Calu3 (cell line): ENCODE data around the gene KCND2. TPM values are rescaled to one million over a fixed set of nuclear protein-coding genes. Genes with fewer than 3 reads are reported as not detected.

Source experiments
- BruUV-seq: library from RNA; stranded (reverse); fragments of 400-500 nt; replicated peaks from 2 replicates; lab custom pipeline; 2021; lab: Mats Ljungman, UMichigan
- CTCF ChIA-PET: fragments of 300-600 bp; sonication (Branson Sonifier 250); formaldehyde crosslinking; loops from one replicate; lab custom pipeline; 2022; ENCODE audit warnings: antibody characterized with exemption; lab: Charles Lee
- DNase-seq: peaks from one replicate; pipeline ENCODE4 v3.0.0; 2022
- H3K27ac Mint-ChIP-seq: one replicate; pipeline ENCODE4 v1.8.0; 2022; ENCODE audit warnings: mixed read lengths; ENCODE audit not compliant: unreplicated experiment
- H3K27me3 Mint-ChIP-seq: one replicate; pipeline ENCODE4 v1.8.0; 2022; ENCODE audit warnings: mixed read lengths; ENCODE audit not compliant: unreplicated experiment
- H3K36me3 Mint-ChIP-seq: one replicate; pipeline ENCODE4 v1.8.0; 2022; ENCODE audit warnings: mild to moderate bottlenecking, moderate library complexity, mixed read lengths; ENCODE audit not compliant: insufficient read depth, unreplicated experiment
- H3K4me1 Mint-ChIP-seq: one replicate; pipeline ENCODE4 v1.8.0; 2022; ENCODE audit warnings: mild to moderate bottlenecking, low read depth, mixed read lengths; ENCODE audit not compliant: unreplicated experiment
- H3K4me3 Mint-ChIP-seq: one replicate; pipeline ENCODE4 v1.8.0; 2022; ENCODE audit warnings: mild to moderate bottlenecking, low read depth, moderate library complexity, mixed read lengths; ENCODE audit not compliant: unreplicated experiment
- H3K9me3 Mint-ChIP-seq: one replicate; pipeline ENCODE4 v1.8.0; 2022; ENCODE audit warnings: low read depth, mixed read lengths; ENCODE audit not compliant: unreplicated experiment
- CTCF ChIP-seq: fragments of 200-600 bp; IDR thresholded peaks from one replicate; pipeline ENCODE4 v1.8.0; 2022; ENCODE audit warnings: antibody characterized with exemption; ENCODE audit not compliant: unreplicated experiment
- intact Hi-C: fragments of 100-400 bp; cut with micrococcal nuclease; formaldehyde crosslinking; loops from one replicate; pipeline ENCODE4 v1.10.0; 2022; ENCODE audit not compliant: unreplicated experiment
- total RNA-seq: library from RNA; stranded (reverse); gene quantifications from 2 replicates; pipeline ENCODE4 v1.2.3, GENCODE V29; 2022

KCND2 gene
- total RNA-seq, 1 experiment from 2014 or later, result 1.2 TPM

- CTCF ChIA-PET, result no interaction called here
- H3K9me3 Mint-ChIP-seq, result no peaks in the 10 kb centered on the region
- TF ChIP-seq CTCF, result no peak
- no peak overlapping the region for H3K4me3 Mint-ChIP-seq
- intact Hi-C loops, result no loop called here
- H3K27ac Mint-ChIP-seq, result no peak overlapping the region
- H3K27me3 Mint-ChIP-seq, result no peaks in the 10 kb centered on the region
- BruUV-seq, result no TSS peak
- no peak for DNase-seq
- no peaks in the 10 kb centered on the region for H3K36me3 Mint-ChIP-seq
- H3K4me1 Mint-ChIP-seq, result peaks cover 22% of the 10 kb centered on the region
These were observed 315.9 kb downstream of the KCND2 start for GRCh38 chr7:120588862-120589261.

- Mint-ChIP-seq H3K4me3 (no peak overlapping the region), H3K36me3 (no peaks in the 10 kb centered on the region), H3K4me1 (peaks cover 4% of the 10 kb centered on the region), H3K27ac (no peak overlapping the region), H3K27me3 (no peaks in the 10 kb centered on the region), H3K9me3 (no peaks in the 10 kb centered on the region)
- DNase-seq, result no peak
- no TSS peak for BruUV-seq
- CTCF ChIA-PET, result no interaction called here
- intact Hi-C loops, result no loop called here
- TF ChIP-seq CTCF, result no peak
These were observed 327.6 kb downstream of the KCND2 start for GRCh38 chr7:120600607-120601006.

GRCh38 chr7:120603366-120603765 is 330.4 kb downstream of the KCND2 start:
- Mint-ChIP-seq H3K9me3 (no peaks in the 10 kb centered on the region), H3K27ac (no peak overlapping the region), H3K36me3 (no peaks in the 10 kb centered on the region), H3K4me1 (no peaks in the 10 kb centered on the region), H3K27me3 (no peaks in the 10 kb centered on the region), H3K4me3 (no peak overlapping the region)
- TF ChIP-seq CTCF, result no peak
- intact Hi-C loops, result no loop called here
- CTCF ChIA-PET, result no interaction called here
- DNase-seq, result no peak
- no TSS peak for BruUV-seq

DNA sequence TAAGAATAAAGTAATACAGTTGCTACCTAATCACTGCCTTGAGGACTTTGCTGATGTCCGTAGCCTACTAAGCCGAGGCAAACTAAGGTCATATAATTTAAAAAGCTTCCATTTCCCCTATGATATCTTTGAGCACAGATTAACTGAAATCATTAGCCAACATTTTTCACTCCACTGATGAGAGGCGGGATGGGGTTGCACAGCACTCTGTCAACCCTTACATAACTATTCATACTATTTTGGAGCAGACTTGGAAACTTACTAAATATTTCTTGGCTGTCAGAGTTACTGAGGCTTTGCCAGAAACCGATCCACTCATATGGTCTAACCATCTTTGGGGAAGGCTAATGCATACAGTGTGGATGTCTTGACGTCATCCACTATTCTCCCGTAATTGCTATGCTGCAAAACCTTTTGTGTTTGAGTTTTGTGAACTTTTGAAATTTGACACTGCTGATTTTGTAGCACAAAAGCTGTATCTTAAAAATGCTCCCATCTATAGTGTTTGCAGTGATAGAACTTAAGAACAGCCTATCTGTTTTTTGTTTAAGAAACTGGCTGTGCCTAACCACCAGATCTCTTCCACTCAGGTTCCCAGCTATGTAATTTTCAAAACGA is 336.3 kb downstream of the KCND2 start:
- no TSS peak for BruUV-seq
- Mint-ChIP-seq H3K27ac (no peak overlapping the region), H3K9me3 (no peaks in the 10 kb centered on the region), H3K4me1 (no peaks in the 10 kb centered on the region), H3K27me3 (no peaks in the 10 kb centered on the region), H3K36me3 (no peaks in the 10 kb centered on the region), H3K4me3 (no peak overlapping the region)
- no peak for DNase-seq
- TF ChIP-seq CTCF, result no peak
- CTCF ChIA-PET, result no interaction called here
- intact Hi-C loops, result no loop called here
